HepG2 (cell line): ENCODE data around the gene ANKRA2. TPM values are rescaled to one million over a fixed set of nuclear protein-coding genes. Genes with fewer than 3 reads are reported as not detected.

Source experiments
- ASH2L ChIP-seq: fragments of 300-600, 200-600 bp; sonication (generic); IDR thresholded peaks from 2 replicates; pipeline ENCODE4 v1.7.0; 2017; ENCODE audit warnings: low read depth, mild to moderate bottlenecking, moderate library complexity, mixed read lengths, low read length; ENCODE audit not compliant: insufficient read length
- KDM3A ChIP-seq: IDR thresholded peaks from 2 replicates; pipeline ENCODE4 v1.6.1; 2018; ENCODE audit warnings: low read depth, missing compliant biosample characterization
- KLF9 ChIP-seq: IDR thresholded peaks from 2 replicates; pipeline ENCODE4 v1.6.1; 2016; ENCODE audit warnings: low read depth
- MLX ChIP-seq: IDR thresholded peaks from 2 replicates; pipeline ENCODE4 v1.6.1; 2016
- MXD4 ChIP-seq: IDR thresholded peaks from 2 replicates; pipeline ENCODE4 v1.6.1; 2016; ENCODE audit warnings: mild to moderate bottlenecking, missing biosample characterization, missing genetic modification reagents
- NFYC ChIP-seq: IDR thresholded peaks from 2 replicates; pipeline ENCODE4 v1.6.1; 2016; ENCODE audit warnings: missing genetic modification reagents, missing compliant biosample characterization
- NR1H2 ChIP-seq: sonication (generic); formaldehyde crosslinking; IDR thresholded peaks from 2 replicates; pipeline ENCODE4 v1.8.1; 2022; ENCODE audit warnings: low read depth, missing genetic modification reagents, borderline replicate concordance
- PAXIP1 ChIP-seq: sonication (generic); formaldehyde crosslinking; conservative IDR thresholded peaks from 2 replicates; pipeline ENCODE4 v1.4.0; 2020; ENCODE audit warnings: mild to moderate bottlenecking, missing genetic modification reagents, moderate library complexity
- PHB2 ChIP-seq: fragments of 450-650 bp; IDR thresholded peaks from 2 replicates; pipeline ENCODE4 v1.6.1; 2018; ENCODE audit not compliant: partially characterized antibody
- POGK ChIP-seq: sonication (generic); formaldehyde crosslinking; conservative IDR thresholded peaks from 2 replicates; pipeline ENCODE4 v1.8.0; 2022; ENCODE audit warnings: mild to moderate bottlenecking, moderate library complexity, missing genetic modification reagents
- POLR2AphosphoS2 ChIP-seq: IDR thresholded peaks from 2 replicates; pipeline ENCODE4 v1.6.1; 2011; ENCODE audit warnings: low read depth, low read length, improper control_type of control experiment
- PPARG ChIP-seq: conservative IDR thresholded peaks from 2 replicates; pipeline ENCODE4 v1.6.1; 2016; ENCODE audit warnings: missing biosample characterization, missing genetic modification reagents
- RCOR2 ChIP-seq: IDR thresholded peaks from 2 replicates; pipeline ENCODE4 v1.6.1; 2016; ENCODE audit warnings: missing biosample characterization, missing genetic modification reagents
- SOX13 ChIP-seq, 3 experiments: fragments of 450-650 bp in 1 of 3; sonication (generic) in 1 of 3; formaldehyde crosslinking in 1 of 3; IDR thresholded peaks in 2 of 3; conservative IDR thresholded peaks in 1 of 3; 2 replicates each; pipeline versions ENCODE4 v1.5.0 to v1.6.1; 2016 to 2020; ENCODE audit warnings: antibody characterized with exemption in 1 of 3, mild to moderate bottlenecking in 1 of 3, missing compliant biosample characterization in 1 of 3, missing genetic modification reagents in 1 of 3, moderate library complexity in 1 of 3
- TGIF2 ChIP-seq: IDR thresholded peaks from 2 replicates; pipeline ENCODE4 v1.6.1; 2016; ENCODE audit warnings: control low read depth, missing compliant biosample characterization
- ZGPAT ChIP-seq: IDR thresholded peaks from 2 replicates; pipeline ENCODE4 v1.6.1; 2016; ENCODE audit warnings: mild to moderate bottlenecking
- ZNF101 ChIP-seq: sonication (generic); formaldehyde crosslinking; IDR thresholded peaks from 2 replicates; pipeline ENCODE4 v1.4.0; 2020; ENCODE audit warnings: mild to moderate bottlenecking, low read depth, missing genetic modification reagents, borderline replicate concordance
- ZNF446 ChIP-seq: sonication (generic); formaldehyde crosslinking; IDR thresholded peaks from 2 replicates; pipeline ENCODE4 v1.5.0; 2020; ENCODE audit warnings: mild to moderate bottlenecking, missing genetic modification reagents
- ZNF572 ChIP-seq: sonication (generic); formaldehyde crosslinking; IDR thresholded peaks from 2 replicates; pipeline ENCODE4 v1.5.1; 2020; ENCODE audit warnings: mild to moderate bottlenecking, missing genetic modification reagents
- ZNF670 ChIP-seq: sonication (generic); formaldehyde crosslinking; IDR thresholded peaks from 2 replicates; pipeline ENCODE4 v1.8.0; 2022; ENCODE audit warnings: mild to moderate bottlenecking, missing genetic modification reagents, borderline replicate concordance
- polyA plus RNA-seq, 8 experiments: library from polyadenylated mRNA; depleted of rRNA in 3 of 8; stranded (reverse) in 7 of 8; unstranded in 1 of 8; fragments of >200 nt; fragmentation: Illumina TruSeq in 4 of 8; extraction: Trizol in 4 of 8; gene quantifications; 2 replicates each; pipeline versions ENCODE4 v1.2.1 to v1.2.3, GENCODE V29; 2011 to 2016; ENCODE audit warnings: low read depth in 4 of 8, missing spikeins in 1 of 8, mixed read lengths in 1 of 8; ENCODE audit not compliant: insufficient read depth in 1 of 8
- total RNA-seq, 5 experiments: library from RNA; depleted of rRNA; stranded (reverse); fragments of >200 nt; fragmentation: Illumina TruSeq; extraction: Trizol; gene quantifications; 2 replicates each; pipeline ENCODE4 v1.2.3, GENCODE V29; 2016; ENCODE audit warnings: low read depth in 1 of 5

The ANKRA2 gene
- total and polyA plus RNA-seq, 2 of the 13 experiments (the other 11 are each of a cell fraction or from before 2014, with no cell fraction given): 23.6 to 33.6 TPM

- TF ChIP-seq POLR2AphosphoS2 (no peak), MLX (CRISPR knock-in tag) (peak; percentile 96), MXD4 (CRISPR knock-in tag) (no peak), ASH2L (peak; percentile 57), RCOR2 (CRISPR knock-in tag) (peak; percentile 85), NFYC (CRISPR knock-in tag) (peak; percentile 45; the same call in 1 of the 2 replicates), NR1H2 (CRISPR knock-in tag) (no peak), PHB2 (no peak), KLF9 (no peak), ZNF446 (CRISPR knock-in tag) (no peak), ZGPAT (CRISPR knock-in tag) (peak; percentile 98), POGK (CRISPR knock-in tag) (no peak), TGIF2 (CRISPR knock-in tag) (no peak; the same call in 1 of the 2 replicates), PPARG (CRISPR knock-in tag) (peak; percentile 81), ZNF101 (CRISPR knock-in tag) (0 out of 2 replicates have a peak, but pooled peaks have one; percentile 44), KDM3A (CRISPR knock-in tag) (no peak; the same call in 1 of the 2 replicates), PAXIP1 (CRISPR knock-in tag) (peak; percentile 96), ZNF670 (no peak; the same call in 1 of the 2 replicates), SOX13 (IDR thresholded peaks at IDR 0.05) (peak; percentile 100), SOX13 (CRISPR knock-in tag; conservative IDR thresholded peaks at IDR 0.05 in 1 of 2, IDR thresholded peaks at IDR 0.05 in 1 of 2) (peak in 1 of 2 experiments; percentile 100; a peak in 2 of 4 replicates), ZNF572 (CRISPR knock-in tag) (no peak)
These were observed 20.7 kb downstream of the ANKRA2 start (continued) for GRCh38 chr5:73544429-73545402.
